ENCODE results near the gene JMJD6.

DNA sequence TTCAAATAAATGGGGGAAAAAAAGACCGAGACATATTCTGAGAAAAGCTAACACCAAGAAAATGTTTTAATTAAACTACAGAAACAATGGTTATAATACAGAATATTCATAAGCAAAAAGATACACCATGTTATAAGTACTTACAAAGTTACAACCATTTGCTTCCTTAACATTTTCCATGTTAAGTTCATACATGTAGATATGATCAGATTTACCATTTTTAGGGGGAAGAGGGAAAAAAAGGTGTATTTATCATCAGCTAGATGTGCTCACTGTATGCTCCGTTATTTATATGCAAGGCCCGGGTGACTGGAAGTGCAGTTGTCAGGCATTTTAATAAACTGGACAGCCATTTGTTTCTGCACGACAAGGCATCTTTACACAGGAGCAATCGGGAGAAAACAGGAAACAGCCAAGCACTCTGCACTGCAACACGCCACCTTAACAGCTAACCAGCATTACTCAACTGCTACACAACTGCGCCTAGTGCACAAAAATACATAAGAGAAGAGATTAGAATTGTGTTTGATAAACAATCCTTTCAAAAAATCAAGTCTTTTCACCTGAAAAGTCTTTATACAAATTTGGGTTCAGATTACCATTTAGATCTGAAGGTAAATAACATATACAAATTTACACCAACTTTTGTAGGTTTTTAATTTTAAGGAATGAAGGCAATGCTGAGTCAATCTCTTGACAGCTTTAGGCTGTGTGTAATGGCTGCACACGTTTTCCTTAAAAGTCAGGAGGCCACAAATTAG, 7.9 kb upstream of the JMJD6 start:
- TF ChIP-seq, protein P1, sequence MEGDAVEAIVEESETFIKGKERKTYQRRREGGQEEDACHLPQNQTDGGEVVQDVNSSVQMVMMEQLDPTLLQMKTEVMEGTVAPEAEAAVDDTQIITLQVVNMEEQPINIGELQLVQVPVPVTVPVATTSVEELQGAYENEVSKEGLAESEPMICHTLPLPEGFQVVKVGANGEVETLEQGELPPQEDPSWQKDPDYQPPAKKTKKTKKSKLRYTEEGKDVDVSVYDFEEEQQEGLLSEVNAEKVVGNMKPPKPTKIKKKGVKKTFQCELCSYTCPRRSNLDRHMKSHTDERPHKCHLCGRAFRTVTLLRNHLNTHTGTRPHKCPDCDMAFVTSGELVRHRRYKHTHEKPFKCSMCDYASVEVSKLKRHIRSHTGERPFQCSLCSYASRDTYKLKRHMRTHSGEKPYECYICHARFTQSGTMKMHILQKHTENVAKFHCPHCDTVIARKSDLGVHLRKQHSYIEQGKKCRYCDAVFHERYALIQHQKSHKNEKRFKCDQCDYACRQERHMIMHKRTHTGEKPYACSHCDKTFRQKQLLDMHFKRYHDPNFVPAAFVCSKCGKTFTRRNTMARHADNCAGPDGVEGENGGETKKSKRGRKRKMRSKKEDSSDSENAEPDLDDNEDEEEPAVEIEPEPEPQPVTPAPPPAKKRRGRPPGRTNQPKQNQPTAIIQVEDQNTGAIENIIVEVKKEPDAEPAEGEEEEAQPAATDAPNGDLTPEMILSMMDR (conservative IDR thresholded peaks at IDR 0.05; ENCODE audit: low read length), result no peak
- TF ChIP-seq EZH2phosphoT487 (IDR thresholded peaks at IDR 0.05; ENCODE audit: borderline replicate concordance, low read depth, low read length), result no peak
